C4-2B (cell line): Measurements from ENCODE around the gene EIF3M.

Source experiments
- ZFX ChIP-seq: fragments of 450-650 bp; IDR thresholded peaks from 2 replicates; pipeline ENCODE4 v1.6.1; 2017
- TF ChIP-seq, protein P1 (sequence below): fragments of 450-650 bp; conservative IDR thresholded peaks from 2 replicates; pipeline ENCODE4 v1.5.1; 2017; ENCODE audit warnings: mild to moderate bottlenecking

DNA sequence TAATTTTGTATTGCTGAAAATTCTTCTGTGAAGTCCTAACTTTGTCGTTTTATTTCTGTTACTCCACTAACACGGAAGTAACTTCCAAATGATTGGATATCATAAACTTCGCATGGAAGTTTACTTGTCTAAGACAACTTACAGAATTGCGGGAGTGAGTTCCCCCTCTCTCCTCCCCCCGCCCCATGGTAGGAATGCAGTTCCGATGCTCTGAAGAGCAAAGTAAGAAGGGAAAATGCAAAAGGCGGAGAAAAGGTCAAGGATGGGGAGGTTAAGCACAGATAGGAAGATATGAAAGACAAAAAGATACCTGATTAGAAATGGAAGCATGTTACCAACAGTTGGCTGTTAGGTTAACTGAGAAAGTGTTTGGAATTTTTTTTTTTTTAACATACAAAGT is 1.3 kb downstream of the EIF3M start:
- TF ChIP-seq, protein P1, sequence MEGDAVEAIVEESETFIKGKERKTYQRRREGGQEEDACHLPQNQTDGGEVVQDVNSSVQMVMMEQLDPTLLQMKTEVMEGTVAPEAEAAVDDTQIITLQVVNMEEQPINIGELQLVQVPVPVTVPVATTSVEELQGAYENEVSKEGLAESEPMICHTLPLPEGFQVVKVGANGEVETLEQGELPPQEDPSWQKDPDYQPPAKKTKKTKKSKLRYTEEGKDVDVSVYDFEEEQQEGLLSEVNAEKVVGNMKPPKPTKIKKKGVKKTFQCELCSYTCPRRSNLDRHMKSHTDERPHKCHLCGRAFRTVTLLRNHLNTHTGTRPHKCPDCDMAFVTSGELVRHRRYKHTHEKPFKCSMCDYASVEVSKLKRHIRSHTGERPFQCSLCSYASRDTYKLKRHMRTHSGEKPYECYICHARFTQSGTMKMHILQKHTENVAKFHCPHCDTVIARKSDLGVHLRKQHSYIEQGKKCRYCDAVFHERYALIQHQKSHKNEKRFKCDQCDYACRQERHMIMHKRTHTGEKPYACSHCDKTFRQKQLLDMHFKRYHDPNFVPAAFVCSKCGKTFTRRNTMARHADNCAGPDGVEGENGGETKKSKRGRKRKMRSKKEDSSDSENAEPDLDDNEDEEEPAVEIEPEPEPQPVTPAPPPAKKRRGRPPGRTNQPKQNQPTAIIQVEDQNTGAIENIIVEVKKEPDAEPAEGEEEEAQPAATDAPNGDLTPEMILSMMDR, result no peak
- no peak for TF ChIP-seq ZFX
